Caco-2 (cell line): ENCODE data around the gene FGR. TPM values are rescaled to one million over a fixed set of nuclear protein-coding genes. Genes with fewer than 3 reads are reported as not detected.

Experiments used
- BruUV-seq: library from RNA; stranded (reverse); fragments of 400-500 nt; replicated peaks from 2 replicates; lab custom pipeline; 2021; lab: Mats Ljungman, UMichigan
- CTCF ChIA-PET: fragments of 300-600 bp; sonication (Branson Sonifier 250); formaldehyde crosslinking; loops from one replicate; lab custom pipeline; 2022; ENCODE audit warnings: antibody characterized with exemption; lab: Charles Lee
- POLR2A ChIA-PET: fragments of 300-600 bp; sonication (Branson Sonifier 250); formaldehyde crosslinking; loops from one replicate; lab custom pipeline; 2022; ENCODE audit warnings: antibody characterized with exemption; lab: Charles Lee
- DNase-seq, 2 experiments: peaks; one replicate each; pipeline versions ENCODE4 v3.0.0 to v3.0.0-alpha.2; 2020 to 2022
- H3K27me3 ChIP-seq: replicated peaks from 2 replicates; pipeline ENCODE4 v1.6.0; 2011; ENCODE audit warnings: low read length; ENCODE audit not compliant: control insufficient read depth, insufficient read depth
- H3K36me3 ChIP-seq: 2 replicates; pipeline ENCODE4 v1.5.1; 2011; ENCODE audit warnings: low read length; ENCODE audit not compliant: control insufficient read depth, insufficient read depth
- H3K4me1 ChIP-seq: fragments of 250-450 bp; sonication (Bioruptor Pico); 2 replicates; pipeline ENCODE4 v1.5.1; 2020; ENCODE audit warnings: mild to moderate bottlenecking
- H3K4me3 ChIP-seq: 2 replicates; pipeline ENCODE4 v1.5.1; 2011; ENCODE audit warnings: low read depth, mild to moderate bottlenecking, control low read depth, low read length
- H3K9me3 ChIP-seq: fragments of 250-450 bp; sonication (Bioruptor Pico); 2 replicates; pipeline ENCODE4 v1.5.1; 2020; ENCODE audit warnings: mild to moderate bottlenecking, moderate library complexity
- H3K27ac Mint-ChIP-seq: one replicate; pipeline ENCODE4 v1.8.0; 2022; ENCODE audit warnings: mixed read lengths; ENCODE audit not compliant: unreplicated experiment
- H3K27me3 Mint-ChIP-seq: one replicate; pipeline ENCODE4 v1.8.0; 2022; ENCODE audit warnings: mixed read lengths; ENCODE audit not compliant: insufficient read depth, unreplicated experiment
- H3K36me3 Mint-ChIP-seq: one replicate; pipeline ENCODE4 v1.8.0; 2022; ENCODE audit warnings: mild to moderate bottlenecking, mixed read lengths; ENCODE audit not compliant: insufficient read depth, unreplicated experiment
- H3K4me1 Mint-ChIP-seq: one replicate; pipeline ENCODE4 v1.8.0; 2022; ENCODE audit warnings: low read depth, mixed read lengths; ENCODE audit not compliant: unreplicated experiment
- H3K4me3 Mint-ChIP-seq: one replicate; pipeline ENCODE4 v1.8.0; 2022; ENCODE audit warnings: mild to moderate bottlenecking, moderate library complexity, mixed read lengths; ENCODE audit not compliant: unreplicated experiment
- H3K9me3 Mint-ChIP-seq: one replicate; pipeline ENCODE4 v1.8.0; 2022; ENCODE audit warnings: mixed read lengths; ENCODE audit not compliant: unreplicated experiment
- CTCF ChIP-seq, 2 experiments: fragments of 200-600 bp in 1 of 2; IDR thresholded peaks; 1 replicate in 1 of 2; 2 replicates in 1 of 2; pipeline versions ENCODE4 v1.5.1 to v1.8.0; 2011 to 2022; ENCODE audit warnings: antibody characterized with exemption in 1 of 2, control low read depth in 1 of 2, inconsistent platforms in 1 of 2, low read depth in 1 of 2, low read length in 1 of 2, mild to moderate bottlenecking in 1 of 2, moderate library complexity in 1 of 2; ENCODE audit not compliant: insufficient read depth in 1 of 2, severe bottlenecking in 1 of 2, unreplicated experiment in 1 of 2
- intact Hi-C: fragments of 100-400 bp; cut with micrococcal nuclease; formaldehyde crosslinking; loops from one replicate; pipeline ENCODE4 v1.10.0; 2022; ENCODE audit not compliant: unreplicated experiment
- total RNA-seq: library from RNA; stranded (reverse); gene quantifications from 2 replicates; pipeline ENCODE4 v1.2.3, GENCODE V29; 2022

FGR gene
- total RNA-seq, 1 experiment from 2014 or later = not detected

- Mint-ChIP-seq H3K4me3 (no peak overlapping the region), H3K9me3 (no peaks in the 10 kb centered on the region), H3K27ac (no peak overlapping the region), H3K27me3 (peaks cover 2% of the 10 kb centered on the region), H3K4me1 (no peaks in the 10 kb centered on the region), H3K36me3 (no peaks in the 10 kb centered on the region)
- Histone ChIP-seq H3K9me3 (no peaks in the 10 kb centered on the region), H3K4me3 (no peak overlapping the region), H3K27me3 (no peaks in the 10 kb centered on the region), H3K4me1 (no peaks in the 10 kb centered on the region), H3K36me3 (no peaks in the 10 kb centered on the region)
- no peak for TF ChIP-seq CTCF (IDR thresholded peaks at IDR 0.05; ENCODE audit: insufficient read depth in 1 of 2, low read depth in 1 of 2, low read length in 1 of 2, severe bottlenecking in 1 of 2, unreplicated experiment in 1 of 2)
- intact Hi-C loops = no loop called here
- no peak for DNase-seq
- no TSS peak for BruUV-seq
- ChIA-PET CTCF (no interaction called here), POLR2A (no interaction called here)
These were observed 7.9 kb downstream of the FGR start for GRCh38 chr1:27627061-27627460.

GRCh38 chr1:27626031-27626935 is 8.7 kb downstream of the FGR start:
- Mint-ChIP-seq H3K36me3 (no peaks in the 10 kb centered on the region), H3K4me3 (no peak overlapping the region), H3K9me3 (no peaks in the 10 kb centered on the region), H3K27me3 (peaks cover 2% of the 10 kb centered on the region), H3K4me1 (no peaks in the 10 kb centered on the region), H3K27ac (no peak overlapping the region)
- intact Hi-C loops = no loop called here
- ChIA-PET POLR2A (no interaction called here), CTCF (no interaction called here)
- no peak for DNase-seq
- Histone ChIP-seq H3K4me1 (no peaks in the 10 kb centered on the region), H3K4me3 (no peak overlapping the region), H3K27me3 (no peaks in the 10 kb centered on the region), H3K36me3 (no peaks in the 10 kb centered on the region), H3K9me3 (no peaks in the 10 kb centered on the region)
- no TSS peak for BruUV-seq
- TF ChIP-seq CTCF (IDR thresholded peaks at IDR 0.05; ENCODE audit: insufficient read depth in 1 of 2, low read depth in 1 of 2, low read length in 1 of 2, severe bottlenecking in 1 of 2, unreplicated experiment in 1 of 2) = no peak

GRCh38 chr1:27624467-27625178 is 10.4 kb downstream of the FGR start:
- TF ChIP-seq CTCF (IDR thresholded peaks at IDR 0.05; ENCODE audit: insufficient read depth in 1 of 2, low read depth in 1 of 2, low read length in 1 of 2, severe bottlenecking in 1 of 2, unreplicated experiment in 1 of 2) = no peak
- Mint-ChIP-seq H3K36me3 (no peaks in the 10 kb centered on the region), H3K27ac (no peak overlapping the region), H3K27me3 (peaks cover 2% of the 10 kb centered on the region), H3K4me1 (no peaks in the 10 kb centered on the region), H3K4me3 (no peak overlapping the region), H3K9me3 (no peaks in the 10 kb centered on the region)
- Histone ChIP-seq H3K27me3 (no peaks in the 10 kb centered on the region), H3K36me3 (no peaks in the 10 kb centered on the region), H3K4me1 (no peaks in the 10 kb centered on the region), H3K4me3 (no peak overlapping the region), H3K9me3 (no peaks in the 10 kb centered on the region)
- POLR2A ChIA-PET = no interaction called here
- intact Hi-C loops = no loop called here
- CTCF ChIA-PET = interaction anchor here (0.7 kb wide), 1 partner anchor 18 kb away, joined by 3 read pairs; no protein-coding TSS in a partner anchor
- BruUV-seq = no TSS peak
- no peak for DNase-seq
